Stomach smooth muscle (tissue), 2 donors: ENCODE measurements around the gene CES2.
"Not testable (repeated sequence)": the region's sequence is repeated elsewhere in the genome, so short reads cannot be mapped to it uniquely, and the experiment has no call there.

Experiments
- H3K27ac ChIP-seq: one replicate; pipeline ENCODE4 v1.7.0; 2013; ENCODE audit warnings: mild to moderate bottlenecking, low read length, inconsistent platforms
- H3K27me3 ChIP-seq, 2 donors: one replicate each; pipeline ENCODE4 v1.7.0; 2013; ENCODE audit warnings: low read length in 2 of 2; ENCODE audit not compliant: insufficient read depth in 2 of 2, control insufficient read depth in 1 of 2
- H3K36me3 ChIP-seq, 2 donors: one replicate each; pipeline ENCODE4 v1.7.0; 2013; ENCODE audit warnings: low read length in 2 of 2; ENCODE audit not compliant: control insufficient read depth in 2 of 2, insufficient read depth in 2 of 2
- H3K4me1 ChIP-seq: one replicate; pipeline ENCODE4 v1.7.0; 2013; ENCODE audit warnings: low read length; ENCODE audit not compliant: control insufficient read depth, insufficient read depth
- H3K4me3 ChIP-seq, 2 donors: one replicate each; pipeline ENCODE4 v1.7.0; 2013; ENCODE audit warnings: low read length in 2 of 2
- H3K9ac ChIP-seq, 2 donors: one replicate each; pipeline ENCODE4 v1.7.0; 2013; ENCODE audit warnings: low read length in 2 of 2, mild to moderate bottlenecking in 1 of 2
- H3K9me3 ChIP-seq, 2 donors: one replicate each; pipeline ENCODE4 v1.7.0; 2013; ENCODE audit warnings: low read length in 2 of 2; ENCODE audit not compliant: control insufficient read depth in 2 of 2
- donor health status: healthy.
- donor health status: Pancreatic carcinoma.

CES2 gene

DNA sequence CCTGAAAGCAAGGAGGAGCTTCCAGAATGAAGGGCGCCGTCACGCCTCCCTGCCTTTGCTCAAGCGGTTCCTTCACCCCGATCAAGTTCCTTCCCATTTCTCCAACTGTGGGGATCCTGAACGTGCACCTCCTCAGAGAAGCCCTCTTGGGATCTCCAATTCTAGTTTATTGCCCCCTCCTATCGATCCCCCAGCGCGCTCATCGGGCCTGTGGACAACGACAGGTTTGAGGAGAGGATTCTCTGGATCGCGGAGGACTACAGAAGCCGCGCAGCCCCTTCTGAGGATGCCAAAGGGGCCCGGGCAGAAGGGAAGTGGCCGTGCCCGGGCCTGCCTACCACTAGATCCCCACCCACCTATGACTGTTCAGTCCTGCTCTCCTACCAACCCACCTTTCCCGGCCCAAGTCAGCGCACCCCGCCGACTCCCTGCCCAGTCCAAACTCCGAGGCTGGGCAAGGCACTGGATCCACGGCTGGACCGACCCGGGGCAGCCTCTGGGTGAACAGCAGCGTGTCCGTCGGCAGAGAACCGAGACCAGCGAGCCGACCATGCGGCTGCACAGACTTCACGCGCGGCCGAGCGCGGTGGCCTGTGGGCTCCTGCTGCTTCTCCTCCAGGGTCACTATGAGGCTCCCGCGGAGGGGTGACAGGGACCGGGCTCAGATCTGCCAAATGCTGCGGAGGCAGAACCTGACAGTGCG, 13.0 kb downstream of the CES2 start:
- Histone ChIP-seq H3K36me3 (peaks cover 4% of the 10 kb centered on the region in 2 donors), H3K27me3 (peaks cover 2 to 6% of the 10 kb centered on the region in 2 donors), H3K27ac (no peak overlapping the region), H3K4me1 (peaks cover 15% of the 10 kb centered on the region), H3K4me3 (peak overlapping the region; percentile 55 to 81), H3K9me3 (no peaks in the 10 kb centered on the region), H3K9ac (peak overlapping the region; percentile 29 to 45)

DNA sequence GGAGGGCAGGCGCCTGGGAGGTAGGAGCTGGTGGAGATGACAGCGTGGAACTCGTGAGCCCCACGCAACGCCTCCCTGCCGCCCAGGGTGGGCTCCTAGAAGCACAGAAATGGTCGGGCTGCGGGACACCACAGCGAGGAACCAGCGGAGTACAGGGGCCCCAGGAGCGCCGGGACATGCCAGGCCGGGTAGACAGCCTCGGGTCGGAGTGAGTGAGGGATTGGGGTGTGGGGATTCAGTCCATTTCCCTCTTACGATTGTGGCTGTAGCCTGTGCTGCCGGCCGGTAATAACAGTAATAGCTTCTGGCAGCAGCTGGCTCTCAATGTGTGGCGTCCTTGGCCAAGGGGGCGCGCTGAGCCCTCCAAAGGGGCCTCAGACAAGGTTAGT, 13.5 kb downstream of the CES2 start:
- peak overlapping the region in 1 of 2 donors; percentile 45 for H3K9ac ChIP-seq
- no peak overlapping the region for H3K27ac ChIP-seq
- no peaks in the 10 kb centered on the region for H3K9me3 ChIP-seq
- H3K27me3 ChIP-seq: peaks cover 2 to 6% of the 10 kb centered on the region in 2 donors
- peaks cover 15% of the 10 kb centered on the region for H3K4me1 ChIP-seq
- H3K36me3 ChIP-seq: no peaks in the 10 kb centered on the region
- peak overlapping the region; percentile 55 to 81 for H3K4me3 ChIP-seq

DNA sequence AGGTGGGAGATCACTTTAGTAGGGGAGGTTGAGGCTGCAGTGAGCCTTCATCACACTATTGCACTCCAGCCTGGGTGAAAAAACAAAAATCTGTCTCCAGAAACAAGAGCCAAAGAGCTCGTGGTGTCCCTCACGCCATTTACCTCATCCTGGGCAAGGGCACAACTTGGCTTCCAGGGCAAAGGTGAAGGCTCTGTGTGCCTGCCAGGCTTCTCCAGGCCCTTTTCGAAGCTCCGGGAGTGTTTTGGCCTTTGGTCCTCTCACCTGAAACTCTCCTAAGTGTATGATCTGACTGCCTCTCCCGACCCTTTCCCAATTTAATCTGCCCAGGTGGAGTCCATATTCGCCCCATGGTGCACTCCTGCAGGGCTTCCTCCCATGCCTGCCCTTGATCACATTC, 14.2 kb downstream of the CES2 start:
- peaks cover 15% of the 10 kb centered on the region for H3K4me1 ChIP-seq
- peaks cover 2 to 6% of the 10 kb centered on the region in 2 donors for H3K27me3 ChIP-seq
- H3K9ac ChIP-seq: no peak overlapping the region
- H3K27ac ChIP-seq: no peak overlapping the region
- H3K36me3 ChIP-seq: no peaks in the 10 kb centered on the region
- no peak overlapping the region for H3K4me3 ChIP-seq
- no peaks in the 10 kb centered on the region for H3K9me3 ChIP-seq

- Histone ChIP-seq H3K36me3 (no peaks in the 10 kb centered on the region), H3K4me3 (no peak overlapping the region), H3K9ac (no peak overlapping the region), H3K4me1 (peaks cover 15% of the 10 kb centered on the region), H3K9me3 (no peaks in the 10 kb centered on the region), H3K27ac (no peak overlapping the region), H3K27me3 (peaks cover 2 to 6% of the 10 kb centered on the region in 2 donors)
Measured at GRCh38 chr16:66950437-66950836, 15.1 kb downstream of the CES2 start.

- Histone ChIP-seq H3K4me1 (peaks cover 15% of the 10 kb centered on the region), H3K4me3 (no peak overlapping the region), H3K9me3 (no peaks in the 10 kb centered on the region), H3K36me3 (no peaks in the 10 kb centered on the region), H3K27ac (no peak overlapping the region), H3K9ac (no peak overlapping the region), H3K27me3 (peaks cover 2 to 6% of the 10 kb centered on the region in 2 donors)
Measured at GRCh38 chr16:66950971-66951790, 15.9 kb downstream of the CES2 start.

DNA sequence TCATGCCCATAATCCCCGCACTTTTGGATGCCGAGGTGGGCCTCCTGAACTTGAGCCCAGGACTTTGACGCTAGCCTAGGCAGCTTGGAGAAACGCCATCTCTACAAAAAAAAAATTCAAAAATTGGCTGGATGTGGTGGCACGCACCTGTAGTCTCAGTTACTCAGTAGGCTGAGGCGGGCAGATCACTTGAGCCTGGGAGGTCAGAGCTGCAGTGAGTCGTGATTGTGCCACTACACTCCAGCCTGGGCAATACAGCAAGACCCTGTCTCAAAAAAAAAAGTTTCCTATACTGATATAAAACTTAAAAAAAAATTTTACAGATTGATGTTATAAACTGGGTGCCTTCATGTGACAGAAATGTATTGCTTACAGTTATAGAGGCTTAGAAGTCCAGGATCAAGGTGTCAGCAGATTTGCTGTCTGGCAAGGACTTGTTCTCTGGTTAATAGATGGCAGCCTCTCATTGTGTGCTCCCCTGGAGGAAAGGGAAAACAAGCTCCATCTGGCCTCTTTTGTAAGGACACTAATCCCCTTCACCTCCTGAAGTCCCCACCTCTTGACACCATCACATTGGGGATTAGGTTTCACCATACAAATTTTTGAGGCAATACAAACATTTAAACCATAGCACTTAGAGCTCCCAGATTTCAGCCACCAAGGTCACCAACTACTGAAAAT, 17.3 kb downstream of the CES2 start:
- no peaks in the 10 kb centered on the region for H3K36me3 ChIP-seq
- H3K27me3 ChIP-seq: peaks cover 2 to 6% of the 10 kb centered on the region in 2 donors
- peaks cover 13% of the 10 kb centered on the region for H3K4me1 ChIP-seq
- H3K9ac ChIP-seq: no peak overlapping the region
- H3K4me3 ChIP-seq: no peak overlapping the region
- no peak overlapping the region for H3K27ac ChIP-seq
- no peaks in the 10 kb centered on the region for H3K9me3 ChIP-seq

GRCh38 chr16:66953462-66954096, 18.3 kb downstream of the CES2 start:
- Histone ChIP-seq H3K4me3 (no peak overlapping the region), H3K9ac (peak overlapping the region in 1 of 2 donors; percentile 47)

GRCh38 chr16:66954097-66954659, 18.9 kb downstream of the CES2 start:
- Histone ChIP-seq H3K9ac (peak overlapping the region in 1 of 2 donors; percentile 47), H3K27ac (no peak overlapping the region)

More at GRCh38 chr16:66953462-66954096, 18.3 kb downstream of the CES2 start:
- Histone ChIP-seq H3K36me3 (no peaks in the 10 kb centered on the region), H3K27me3 (peaks cover 2 to 6% of the 10 kb centered on the region in 2 donors), H3K4me1 (peaks cover 5% of the 10 kb centered on the region), H3K27ac (no peak overlapping the region), H3K9me3 (no peaks in the 10 kb centered on the region)

GRCh38 chr16:66955363-66956153, 20.2 kb downstream of the CES2 start:
- H3K9ac ChIP-seq, H3K9me3 ChIP-seq, H3K27ac ChIP-seq, H3K36me3 ChIP-seq, H3K4me1 ChIP-seq, H3K27me3 ChIP-seq, H3K4me3 ChIP-seq: not testable (repeated sequence)

More at GRCh38 chr16:66954097-66954659, 18.9 kb downstream of the CES2 start:
- no peaks in the 10 kb centered on the region for H3K9me3 ChIP-seq
- no peak overlapping the region for H3K4me3 ChIP-seq
- H3K36me3 ChIP-seq: no peaks in the 10 kb centered on the region
- H3K27me3 ChIP-seq: peaks cover 2 to 6% of the 10 kb centered on the region in 2 donors
- H3K4me1 ChIP-seq: no peaks in the 10 kb centered on the region

GRCh38 chr16:66956154-66956457, 20.8 kb downstream of the CES2 start:
- H3K9ac ChIP-seq, H3K27me3 ChIP-seq, H3K36me3 ChIP-seq, H3K4me1 ChIP-seq, H3K27ac ChIP-seq, H3K4me3 ChIP-seq, H3K9me3 ChIP-seq: not testable (repeated sequence)
